Esophagus muscularis mucosa (tissue), 4 donors: Measurements from ENCODE around the gene LSMEM2. TPM values are rescaled to one million over a fixed set of nuclear protein-coding genes. Genes with fewer than 3 reads are reported as not detected.
"Not testable (repeated sequence)": the region's sequence is repeated elsewhere in the genome, so short reads cannot be mapped to it uniquely, and the experiment has no call there.

Experiments used
- DNase-seq: peaks from one replicate; pipeline ENCODE4 v3.0.0-alpha.2; 2017; ENCODE audit errors: extremely low spot score
- H3K27ac ChIP-seq, 4 donors: fragments of 200-600 bp; sonication (generic); replicated peaks in 1 of 4; 1 replicate in 3 of 4; 2 replicates in 1 of 4; pipeline ENCODE4 v1.5.1; 2016 to 2019; ENCODE audit warnings: mild to moderate bottlenecking in 1 of 4
- H3K27me3 ChIP-seq, 4 donors: fragments of 200-600 bp; sonication (generic); one replicate each; pipeline versions ENCODE4 v1.5.1 to v1.6.0; 2016 to 2019
- H3K36me3 ChIP-seq, 4 donors: fragments of 200-600 bp; sonication (generic); one replicate each; pipeline ENCODE4 v1.5.1; 2016 to 2019
- H3K4me1 ChIP-seq, 4 donors: fragments of 200-600 bp; sonication (generic); one replicate each; pipeline ENCODE4 v1.5.1; 2016 to 2019
- H3K4me3 ChIP-seq, 4 donors: fragments of 200-600 bp; sonication (generic); 1 replicate in 2 of 4; 2 replicates in 2 of 4; pipeline ENCODE4 v1.5.1; 2016 to 2019; ENCODE audit warnings: mild to moderate bottlenecking in 4 of 4, moderate library complexity in 1 of 4
- H3K9me3 ChIP-seq, 4 donors: fragments of 200-600 bp; sonication (generic); 1 replicate in 3 of 4; 2 replicates in 1 of 4; pipeline ENCODE4 v1.5.1; 2016 to 2019
- CTCF ChIP-seq, 3 experiments: fragments of 200-600 bp in 2 of 3; fragments of 450-650 bp in 1 of 3; sonication (generic) in 2 of 3; IDR thresholded peaks; one replicate each; pipeline ENCODE4 v1.5.1; 2017 to 2019; ENCODE audit warnings: antibody characterized with exemption in 3 of 3, mild to moderate bottlenecking in 2 of 3, moderate library complexity in 1 of 3
- EP300 ChIP-seq: sonication (generic); formaldehyde crosslinking; IDR thresholded peaks from one replicate; pipeline ENCODE4 v1.6.1; 2017; ENCODE audit warnings: antibody characterized with exemption
- POLR2A ChIP-seq: fragments of 450-650 bp; IDR thresholded peaks from one replicate; pipeline ENCODE4 v1.6.1; 2017; ENCODE audit warnings: antibody characterized with exemption, moderate library complexity, mild to moderate bottlenecking, low read depth
- POLR2AphosphoS5 ChIP-seq, 2 donors: sonication (generic); formaldehyde crosslinking; IDR thresholded peaks; one replicate each; pipeline ENCODE4 v1.6.1; 2017; ENCODE audit warnings: antibody characterized with exemption in 2 of 2
- WGBS: methylation state at CpG from one replicate; pipeline ENCODE4 v1.1.5; 2018; 5-methylcytosine and 5-hydroxymethylcytosine counted together
- intact Hi-C: fragments of 100-400 bp; cut with DNase I; formaldehyde crosslinking; loops from one replicate; pipeline ENCODE4 v1.15.1; 2023
- total RNA-seq, 4 donors: library from RNA; depleted of rRNA; stranded (reverse); fragments of >200 nt; gene quantifications; one replicate each; pipeline versions ENCODE4 v1.1.0 to v1.2.1, GENCODE V29; 2016

Gene LSMEM2
- total RNA-seq, 4 donors from 2014 or later = not detected

- Histone ChIP-seq H3K27me3 (no peaks in the 10 kb centered on the region), H3K4me3 (peak overlapping the region in 3 of 4 donors; percentile 70 to 74 (median 74)), H3K9me3 (no peaks in the 10 kb centered on the region), H3K4me1 (peaks cover 27 to 56% (median 52%) of the 10 kb centered on the region in 4 donors), H3K27ac (peak overlapping the region; percentile 86 to 93 (median 92)), H3K36me3 (peaks cover 0 to 9% (median 2%) of the 10 kb centered on the region in 4 donors)
- intact Hi-C loops = no loop called here
- WGBS = 91% methylated on average over 6 of the region's 6 CpGs
- DNase-seq = no peak
- no peak for TF ChIP-seq CTCF (IDR thresholded peaks at IDR 0.05)
- TF ChIP-seq POLR2A = no peak
- no peak for TF ChIP-seq POLR2AphosphoS5 (IDR thresholded peaks at IDR 0.05)
- TF ChIP-seq EP300 = no peak
Measured at GRCh38 chr3:50300681-50301254, 21.9 kb downstream of the LSMEM2 start.

- Histone ChIP-seq H3K27me3 (no peaks in the 10 kb centered on the region), H3K4me1 (peaks cover 27 to 55% (median 52%) of the 10 kb centered on the region in 4 donors), H3K36me3 (peaks cover 0 to 4% (median 0%) of the 10 kb centered on the region in 4 donors), H3K27ac (peak overlapping the region; percentile 64 to 91 (median 70)), H3K4me3 (peak overlapping the region; percentile 28 to 53 (median 36)), H3K9me3 (no peaks in the 10 kb centered on the region)
- TF ChIP-seq EP300 = no peak
- no peak for TF ChIP-seq POLR2AphosphoS5 (IDR thresholded peaks at IDR 0.05)
- TF ChIP-seq CTCF (IDR thresholded peaks at IDR 0.05) = no peak
- TF ChIP-seq POLR2A = no peak
- intact Hi-C loops = no loop called here
- no peak for DNase-seq
- 90% methylated on average over 14 of the region's 32 CpGs for WGBS
Measured at GRCh38 chr3:50302095-50303012, 23.5 kb downstream of the LSMEM2 start.

GRCh38 chr3:50303013-50303815, 24.3 kb downstream of the LSMEM2 start, which contains the start of gene HYAL1:
Gene HYAL1 (minus strand): TSS chr3:50303574. CDS start chr3:50302956, 618 bp downstream.
- H3K4me1 ChIP-seq = peaks cover 23 to 48% (median 45%) of the 10 kb centered on the region in 4 donors
- peak within 1 kb of the TSS; percentile 64 to 91 (median 70) for H3K27ac ChIP-seq
- TF ChIP-seq POLR2A (no peak), POLR2AphosphoS5 (IDR thresholded peaks at IDR 0.05) (peak; percentile 20 to 68), CTCF (IDR thresholded peaks at IDR 0.05) (no peak), EP300 (no peak)
- no peak for DNase-seq
- intact Hi-C loops = no loop called here
- peaks cover 0 to 4% (median 0%) of the 10 kb centered on the region in 4 donors for H3K36me3 ChIP-seq
- peak within 1 kb of the TSS; percentile 28 to 53 (median 36) for H3K4me3 ChIP-seq
- whole genome bisulfite sequencing = 78% methylated on average over 4 of the region's 14 CpGs
- no peaks in the 10 kb centered on the region for H3K9me3 ChIP-seq
- H3K27me3 ChIP-seq = no peaks in the 10 kb centered on the region

GRCh38 chr3:50304601-50305000, 25.7 kb downstream of the LSMEM2 start:
- Histone ChIP-seq H3K27me3 (no peaks in the 10 kb centered on the region), H3K27ac (no peak overlapping the region), H3K4me1 (peaks cover 16 to 40% (median 37%) of the 10 kb centered on the region in 4 donors), H3K9me3 (no peaks in the 10 kb centered on the region), H3K36me3 (peaks cover 0 to 10% (median 4%) of the 10 kb centered on the region in 4 donors), H3K4me3 (no peak overlapping the region)
- no peak for DNase-seq
- intact Hi-C loops = no loop called here
- no peak for TF ChIP-seq CTCF (IDR thresholded peaks at IDR 0.05)
- TF ChIP-seq EP300 = no peak
- no peak for TF ChIP-seq POLR2A
- TF ChIP-seq POLR2AphosphoS5 (IDR thresholded peaks at IDR 0.05) = no peak

- DNase-seq, H3K9me3 ChIP-seq, H3K27me3 ChIP-seq, H3K4me3 ChIP-seq, H3K27ac ChIP-seq, intact Hi-C loops: not testable (repeated sequence)
- peaks cover 6 to 24% (median 9%) of the 10 kb centered on the region in 4 donors for H3K4me1 ChIP-seq
- peaks cover 0 to 40% (median 26%) of the 10 kb centered on the region in 4 donors for H3K36me3 ChIP-seq
- no CpG with 5 or more reads among the region's 32 CpGs for WGBS
Measured at GRCh38 chr3:50312041-50312440, 33.2 kb downstream of the LSMEM2 start.
